Jurkat, Clone E6-1 (cell line): Measurements from ENCODE around the gene SEC14L1.
A peak's percentile ranks its signal among the peaks of the same experiment; 100 is the strongest.
"Not testable (repeated sequence)": the region's sequence is repeated elsewhere in the genome, so short reads cannot be mapped to it uniquely, and the experiment has no call there.

Source experiments
- DNase-seq: peaks from one replicate; pipeline ENCODE4 v3.0.0-alpha.2; 2011; ENCODE audit warnings: low read depth, low spot score
- H3K4me3 ChIP-seq: 2 replicates; pipeline ENCODE4 v1.5.1; 2011; ENCODE audit warnings: mild to moderate bottlenecking, low read length, control low read depth, moderate library complexity

Gene SEC14L1

GRCh38 chr17:77246110-77247047 lies 105.6 kb downstream of the SEC14L1 start:
- H3K4me3 ChIP-seq: peak overlapping the region; percentile 11; the same call in 1 of the 2 replicates
- DNase-seq: no peak

GRCh38 chr17:77247048-77247541 lies 106.3 kb downstream of the SEC14L1 start:
- H3K4me3 ChIP-seq: peak overlapping the region; percentile 11; the same call in 1 of the 2 replicates
- peak; percentile 43 for DNase-seq

GRCh38 chr17:77247609-77248008 lies 106.8 kb downstream of the SEC14L1 start:
- no peak overlapping the region for H3K4me3 ChIP-seq
- DNase-seq: no peak

- DNase-seq: no peak
- H3K4me3 ChIP-seq: no peak overlapping the region
Observed at GRCh38 chr17:77248216-77249114, 107.7 kb downstream of the SEC14L1 start.

GRCh38 chr17:77251622-77252183 lies 110.9 kb downstream of the SEC14L1 start:
- no peak for DNase-seq
- H3K4me3 ChIP-seq: no peak overlapping the region

- H3K4me3 ChIP-seq, DNase-seq: not testable (repeated sequence)
Observed at GRCh38 chr17:77252306-77252705, 111.5 kb downstream of the SEC14L1 start.

GRCh38 chr17:77253611-77254051 lies 112.9 kb downstream of the SEC14L1 start:
- DNase-seq: no peak
- no peak overlapping the region for H3K4me3 ChIP-seq

- no peak for DNase-seq
- no peak overlapping the region for H3K4me3 ChIP-seq
Observed at GRCh38 chr17:77254951-77255825, 114.4 kb downstream of the SEC14L1 start.

GRCh38 chr17:77255970-77256369 lies 115.2 kb downstream of the SEC14L1 start:
- not testable (repeated sequence) for H3K4me3 ChIP-seq, DNase-seq

- no peak for DNase-seq
Observed at GRCh38 chr17:77256710-77257109, 115.9 kb downstream of the SEC14L1 start.

GRCh38 chr17:77257169-77257568 lies 116.4 kb downstream of the SEC14L1 start:
- no peak for DNase-seq
- H3K4me3 ChIP-seq: no peak overlapping the region

More at GRCh38 chr17:77256710-77257109, 115.9 kb downstream of the SEC14L1 start:
- H3K4me3 ChIP-seq: no peak overlapping the region

GRCh38 chr17:77257596-77258458 lies 117.1 kb downstream of the SEC14L1 start:
- no peak for DNase-seq

GRCh38 chr17:77258638-77259037 lies 117.9 kb downstream of the SEC14L1 start:
- DNase-seq: no peak
- no peak overlapping the region for H3K4me3 ChIP-seq

More at GRCh38 chr17:77257596-77258458, 117.1 kb downstream of the SEC14L1 start:
- no peak overlapping the region for H3K4me3 ChIP-seq

GRCh38 chr17:77264617-77265230 lies 124.0 kb downstream of the SEC14L1 start:
- no peak for DNase-seq
- no peak overlapping the region for H3K4me3 ChIP-seq

GRCh38 chr17:77266213-77266612 lies 125.4 kb downstream of the SEC14L1 start:
- no peak for DNase-seq
- no peak overlapping the region for H3K4me3 ChIP-seq
